GM19372 (cell line): ENCODE measurements around the gene BAIAP2.

Experiments
- ATAC-seq: cut with Tn5 transposase; IDR thresholded peaks from one replicate; pipeline ENCODE4 v1.9.1; 2021; ENCODE audit warnings: mild to moderate bottlenecking, low read depth, moderate library complexity; ENCODE audit not compliant: unreplicated experiment

BAIAP2 gene

GRCh38 chr17:81049372-81049911 lies 14.5 kb downstream of the BAIAP2 start:
- no peak for ATAC-seq

- ATAC-seq: no peak
Observed at GRCh38 chr17:81049973-81050551, 15.1 kb downstream of the BAIAP2 start.

GRCh38 chr17:81050645-81051625 lies 16.0 kb downstream of the BAIAP2 start:
- ATAC-seq: no peak

GRCh38 chr17:81052199-81052997 lies 17.4 kb downstream of the BAIAP2 start:
- ATAC-seq: no peak

- no peak for ATAC-seq
Observed at GRCh38 chr17:81053041-81053970, 18.4 kb downstream of the BAIAP2 start.

GRCh38 chr17:81054308-81054707 lies 19.4 kb downstream of the BAIAP2 start:
- ATAC-seq: no peak

- no peak for ATAC-seq
Observed at GRCh38 chr17:81054881-81055370, 20.0 kb downstream of the BAIAP2 start.

- ATAC-seq: no peak
Observed at GRCh38 chr17:81056312-81056711, 21.4 kb downstream of the BAIAP2 start.

- ATAC-seq: no peak
Observed at GRCh38 chr17:81057079-81057730, 22.3 kb downstream of the BAIAP2 start.

- ATAC-seq: no peak
Observed at GRCh38 chr17:81057777-81058176, 22.8 kb downstream of the BAIAP2 start.

GRCh38 chr17:81058263-81058871 lies 23.4 kb downstream of the BAIAP2 start:
- no peak for ATAC-seq

- ATAC-seq: no peak
Observed at GRCh38 chr17:81059026-81059425, 24.1 kb downstream of the BAIAP2 start.

- ATAC-seq: no peak
Observed at GRCh38 chr17:81060416-81060815, 25.5 kb downstream of the BAIAP2 start.

GRCh38 chr17:81061027-81061735 lies 26.2 kb downstream of the BAIAP2 start:
- ATAC-seq: no peak

GRCh38 chr17:81062014-81062780 lies 27.2 kb downstream of the BAIAP2 start:
- no peak for ATAC-seq

GRCh38 chr17:81063106-81064093 lies 28.4 kb downstream of the BAIAP2 start:
- ATAC-seq: no peak
